HL-60/S4 treated with retinoic acid at 250 ng/mL for 4 days and 3 days (cell line): Measurements from ENCODE around the gene IFNA6.

Source experiments
- in situ Hi-C: fragments of 300-500 bp; cut with MboI; formaldehyde crosslinking; loops from 2 replicates; pipeline ENCODE4 v1.7.0; 2022; ENCODE audit warnings: low sequenced_read_pairs

Gene IFNA6

GRCh38 chr9:21331676-21332402 lies 18.8 kb downstream of the IFNA6 start:
- in situ Hi-C loops, result loop anchor here (25.0 kb wide), 1 partner anchor 105 kb away; the partner anchor contains the start of gene IFNA1

DNA sequence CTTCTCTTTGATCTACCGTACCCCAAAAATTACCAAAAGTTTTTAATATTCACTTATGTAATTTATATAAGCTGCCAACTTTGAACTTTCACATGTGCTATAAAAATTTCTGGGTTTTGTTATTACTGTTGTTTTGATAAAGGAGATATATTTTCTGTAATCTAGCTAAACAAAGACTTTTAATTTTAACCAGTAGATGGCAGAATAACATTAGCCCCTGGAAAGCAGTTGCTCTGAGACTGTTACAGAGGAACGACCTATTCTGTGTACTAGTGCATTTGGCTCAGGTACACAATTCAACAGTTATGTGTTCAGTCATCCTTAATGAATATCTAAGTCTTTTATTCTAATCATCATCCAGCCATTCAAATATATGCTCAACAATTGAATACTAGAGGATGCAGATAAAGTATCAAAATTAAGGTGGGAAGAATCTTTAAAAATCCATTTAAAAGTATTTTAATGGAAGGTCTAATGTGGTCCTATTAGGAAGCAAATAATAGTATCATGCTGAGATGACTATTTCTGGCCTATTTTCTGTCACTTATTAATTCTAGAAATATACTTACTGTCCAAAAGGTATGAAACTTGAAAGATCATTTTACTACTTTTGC lies 24.1 kb downstream of the IFNA6 start:
- in situ Hi-C loops, result loop anchor here (25.0 kb wide), 1 partner anchor 111 kb away; the partner anchor contains the start of gene IFNA1

DNA sequence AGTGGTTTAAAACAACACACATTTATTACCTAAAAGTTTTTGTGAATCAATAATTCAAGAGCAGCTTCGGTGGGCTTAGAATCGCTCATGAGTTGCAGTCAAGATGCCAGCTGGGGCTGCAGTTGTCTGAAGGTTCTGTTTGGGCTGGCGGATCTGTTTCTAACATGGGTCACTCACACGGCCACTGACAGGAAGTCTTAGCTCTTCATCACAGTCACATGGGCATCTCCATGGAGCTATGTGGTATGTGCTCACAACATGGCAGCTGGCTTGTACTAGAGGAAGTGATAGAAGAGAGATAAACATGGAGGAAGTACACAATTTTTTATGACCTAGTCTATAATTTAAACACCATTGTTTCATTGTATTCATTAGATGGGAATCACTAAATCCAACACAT lies 26.6 kb downstream of the IFNA6 start:
- in situ Hi-C loops, result loop anchor here (25.0 kb wide), 1 partner anchor 463 kb away; no protein-coding TSS in a partner anchor

- in situ Hi-C loops, result loop anchor here (25.0 kb wide), 1 partner anchor 464 kb away; no protein-coding TSS in a partner anchor
Measured at GRCh38 chr9:21322911-21323461, 27.7 kb downstream of the IFNA6 start.

- in situ Hi-C loops, result loop anchor here (25.0 kb wide), 1 partner anchor 467 kb away; no protein-coding TSS in a partner anchor
Measured at GRCh38 chr9:21320465-21320864, 30.2 kb downstream of the IFNA6 start.

DNA sequence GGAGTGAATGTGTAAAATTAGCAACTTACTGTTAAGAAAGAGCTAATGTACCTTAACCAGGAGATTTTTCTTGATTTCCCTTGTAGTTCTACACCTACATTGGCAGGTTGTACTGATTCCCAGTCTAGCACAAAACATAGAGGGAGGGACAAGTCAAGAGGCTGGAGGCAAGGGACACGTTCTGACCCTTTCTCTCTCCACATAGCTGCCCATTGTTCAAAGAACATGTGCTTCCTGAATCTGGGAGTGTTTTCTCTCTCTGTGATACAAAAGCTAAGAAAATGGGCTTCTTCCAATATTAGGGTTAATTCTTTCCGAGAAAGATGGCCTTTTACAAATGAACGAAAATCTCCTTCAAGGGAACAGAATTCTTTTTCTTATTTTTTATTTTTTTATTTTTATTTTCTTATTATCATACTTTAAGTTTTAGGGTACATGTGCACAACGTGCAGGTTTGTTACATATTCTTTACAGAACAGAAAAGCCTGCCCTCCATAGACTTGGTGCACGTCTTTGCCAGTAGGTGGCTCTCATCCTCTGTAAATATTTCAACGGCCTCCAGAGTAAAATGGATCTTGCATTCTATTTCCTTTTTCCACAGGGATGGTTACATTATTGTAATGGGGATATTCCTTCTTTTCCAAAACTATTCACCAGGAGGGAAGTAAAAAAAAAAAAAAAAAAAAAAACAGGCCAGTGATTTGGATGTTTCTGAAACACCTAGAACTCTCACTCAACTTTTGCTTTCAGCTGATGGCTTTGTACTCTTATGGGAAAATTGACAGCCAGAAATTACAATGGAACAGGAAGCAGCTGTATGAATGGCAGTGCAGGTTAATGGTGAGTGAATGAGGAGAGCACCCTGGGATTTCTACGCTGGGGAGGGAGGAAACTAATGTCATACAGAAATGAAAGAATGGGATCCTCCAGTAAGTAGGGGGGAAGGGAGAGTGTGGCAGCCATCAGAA lies 32.4 kb downstream of the IFNA6 start:
- in situ Hi-C loops, result loop anchor here (25.0 kb wide), 1 partner anchor 469 kb away; no protein-coding TSS in a partner anchor

GRCh38 chr9:21316860-21317259 lies 33.8 kb downstream of the IFNA6 start:
- in situ Hi-C loops, result loop anchor here (25.0 kb wide), 1 partner anchor 470 kb away; no protein-coding TSS in a partner anchor

DNA sequence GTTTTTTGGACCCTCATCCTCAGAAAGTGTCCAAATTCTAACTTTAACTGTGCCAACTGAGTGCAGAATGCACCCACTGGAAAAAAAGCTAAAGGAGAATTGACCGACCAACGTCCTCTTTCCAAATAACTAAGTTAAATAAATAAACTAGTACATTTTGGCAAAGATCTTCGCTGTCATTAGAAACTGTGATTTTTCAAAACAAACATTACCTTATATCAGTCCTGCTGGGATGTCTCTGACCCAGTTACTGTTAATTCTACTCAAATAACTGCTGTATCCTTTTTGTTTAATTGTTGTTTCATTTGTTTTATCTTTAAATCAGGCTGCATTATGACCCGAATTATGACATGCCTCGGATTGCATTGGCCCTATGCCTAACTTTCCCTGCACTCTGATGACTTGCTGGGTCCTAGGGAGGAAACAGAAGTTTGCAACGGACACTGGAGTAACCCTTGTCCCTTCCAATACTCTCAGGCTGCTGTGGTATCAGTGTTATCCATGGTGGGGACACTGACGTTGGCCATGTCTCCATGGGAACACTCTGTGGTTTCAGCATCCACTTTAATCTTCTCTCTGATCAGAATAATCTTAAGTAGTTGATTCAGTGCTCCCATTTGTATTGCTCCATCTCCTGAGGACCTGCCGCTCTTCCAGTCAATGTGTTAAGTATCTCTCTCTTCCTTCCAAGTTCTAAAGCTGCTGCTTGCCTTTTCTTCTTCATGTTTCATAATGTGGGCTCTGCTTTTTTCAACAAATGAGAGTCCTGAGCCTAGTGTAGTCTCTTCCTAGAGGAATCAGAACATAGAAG lies 34.5 kb downstream of the IFNA6 start:
- in situ Hi-C loops, result loop anchor here (25.0 kb wide), 1 partner anchor 471 kb away; no protein-coding TSS in a partner anchor

GRCh38 chr9:21314152-21314551 lies 36.5 kb downstream of the IFNA6 start:
- in situ Hi-C loops, result loop anchor here (25.0 kb wide), 1 partner anchor 473 kb away; no protein-coding TSS in a partner anchor

- in situ Hi-C loops, result loop anchor here (25.0 kb wide), 1 partner anchor 475 kb away; no protein-coding TSS in a partner anchor
Measured at GRCh38 chr9:21311889-21312288, 38.8 kb downstream of the IFNA6 start.

- in situ Hi-C loops, result loop anchor here (25.0 kb wide), 1 partner anchor 482 kb away; no protein-coding TSS in a partner anchor
Measured at GRCh38 chr9:21305213-21305612, 45.5 kb downstream of the IFNA6 start, which contains the start of gene IFNA5. Gene IFNA5, minus strand, starts transcription at chr9:21305313. Its CDS starts 57 bp downstream, at chr9:21305256.
